Measurements from ENCODE around the gene PDLIM1.
"Not testable (repeated sequence)": the region's sequence is repeated elsewhere in the genome, so short reads cannot be mapped to it uniquely, and the experiment has no call there.

Gene PDLIM1

GRCh38 chr10:95233377-95234034, 57.3 kb downstream of the PDLIM1 start:
- no peak overlapping the region for H3K4me3 ChIP-seq (ENCODE audit: low read depth in 1 of 2, low read length in 2 of 2)
- H3K27ac ChIP-seq (ENCODE audit: low read depth, low read length), result no peak overlapping the region
- peaks cover 5% of the 10 kb centered on the region for H3K4me1 ChIP-seq (ENCODE audit: insufficient read depth, low read length)
- no peaks in the 10 kb centered on the region for H3K9me3 ChIP-seq (ENCODE audit: low read length)
- H3K27me3 ChIP-seq (ENCODE audit: control insufficient read depth in 1 of 2, insufficient read depth in 2 of 2, low read length in 2 of 2), result no peaks in the 10 kb centered on the region
- no peak overlapping the region for H3K9ac ChIP-seq (ENCODE audit: low read length)
- H3K36me3 ChIP-seq (ENCODE audit: insufficient read depth, low read length), result no peaks in the 10 kb centered on the region

GRCh38 chr10:95230677-95231586, 59.9 kb downstream of the PDLIM1 start:
- not testable (repeated sequence) for H3K27me3 ChIP-seq (ENCODE audit: control insufficient read depth in 1 of 2, insufficient read depth in 2 of 2, low read length in 2 of 2); H3K27ac ChIP-seq (ENCODE audit: low read depth, low read length); H3K9me3 ChIP-seq (ENCODE audit: low read length); H3K9ac ChIP-seq (ENCODE audit: low read length); H3K4me1 ChIP-seq (ENCODE audit: insufficient read depth, low read length); H3K36me3 ChIP-seq (ENCODE audit: insufficient read depth, low read length)
- H3K4me3 ChIP-seq (ENCODE audit: low read depth in 1 of 2, low read length in 2 of 2), result peak overlapping the region; percentile 37 to 59

- H3K27ac ChIP-seq (ENCODE audit: low read depth, low read length), result no peak overlapping the region
- peaks cover 5% of the 10 kb centered on the region for H3K4me1 ChIP-seq (ENCODE audit: insufficient read depth, low read length)
- H3K9me3 ChIP-seq (ENCODE audit: low read length), result no peaks in the 10 kb centered on the region
- no peak overlapping the region for H3K9ac ChIP-seq (ENCODE audit: low read length)
- peak overlapping the region in 1 of 2 donors; percentile 59 for H3K4me3 ChIP-seq (ENCODE audit: low read depth in 1 of 2, low read length in 2 of 2)
- no peaks in the 10 kb centered on the region for H3K27me3 ChIP-seq (ENCODE audit: control insufficient read depth in 1 of 2, insufficient read depth in 2 of 2, low read length in 2 of 2)
- no peaks in the 10 kb centered on the region for H3K36me3 ChIP-seq (ENCODE audit: insufficient read depth, low read length)
Measured at GRCh38 chr10:95229724-95230627, 60.8 kb downstream of the PDLIM1 start.

GRCh38 chr10:95228934-95229723, 61.7 kb downstream of the PDLIM1 start:
- not testable (repeated sequence) for H3K4me3 ChIP-seq (ENCODE audit: low read depth in 1 of 2, low read length in 2 of 2); H3K9me3 ChIP-seq (ENCODE audit: low read length); H3K4me1 ChIP-seq (ENCODE audit: insufficient read depth, low read length); H3K27me3 ChIP-seq (ENCODE audit: control insufficient read depth in 1 of 2, insufficient read depth in 2 of 2, low read length in 2 of 2); H3K27ac ChIP-seq (ENCODE audit: low read depth, low read length); H3K36me3 ChIP-seq (ENCODE audit: insufficient read depth, low read length); H3K9ac ChIP-seq (ENCODE audit: low read length)

- Histone ChIP-seq H3K9ac (ENCODE audit: low read length) (no peak overlapping the region), H3K27me3 (ENCODE audit: control insufficient read depth in 1 of 2, insufficient read depth in 2 of 2, low read length in 2 of 2) (no peaks in the 10 kb centered on the region), H3K4me1 (ENCODE audit: insufficient read depth, low read length) (no peaks in the 10 kb centered on the region), H3K4me3 (ENCODE audit: low read depth in 1 of 2, low read length in 2 of 2) (no peak overlapping the region), H3K9me3 (ENCODE audit: low read length) (no peaks in the 10 kb centered on the region), H3K27ac (ENCODE audit: low read depth, low read length) (no peak overlapping the region), H3K36me3 (ENCODE audit: insufficient read depth, low read length) (no peaks in the 10 kb centered on the region)
Measured at GRCh38 chr10:95225136-95225535, 65.7 kb downstream of the PDLIM1 start.

GRCh38 chr10:95221124-95221523, 69.7 kb downstream of the PDLIM1 start:
- Histone ChIP-seq H3K27ac (ENCODE audit: low read depth, low read length) (no peak overlapping the region), H3K9me3 (ENCODE audit: low read length) (no peaks in the 10 kb centered on the region), H3K9ac (ENCODE audit: low read length) (no peak overlapping the region), H3K4me3 (ENCODE audit: low read depth in 1 of 2, low read length in 2 of 2) (no peak overlapping the region), H3K27me3 (ENCODE audit: control insufficient read depth in 1 of 2, insufficient read depth in 2 of 2, low read length in 2 of 2) (no peaks in the 10 kb centered on the region), H3K4me1 (ENCODE audit: insufficient read depth, low read length) (no peaks in the 10 kb centered on the region), H3K36me3 (ENCODE audit: insufficient read depth, low read length) (no peaks in the 10 kb centered on the region)

GRCh38 chr10:95220539-95220938, 70.3 kb downstream of the PDLIM1 start:
- Histone ChIP-seq H3K4me3 (ENCODE audit: low read depth in 1 of 2, low read length in 2 of 2) (no peak overlapping the region), H3K27me3 (ENCODE audit: control insufficient read depth in 1 of 2, insufficient read depth in 2 of 2, low read length in 2 of 2) (no peaks in the 10 kb centered on the region), H3K36me3 (ENCODE audit: insufficient read depth, low read length) (no peaks in the 10 kb centered on the region), H3K4me1 (ENCODE audit: insufficient read depth, low read length) (no peaks in the 10 kb centered on the region), H3K9me3 (ENCODE audit: low read length) (no peaks in the 10 kb centered on the region), H3K27ac (ENCODE audit: low read depth, low read length) (no peak overlapping the region), H3K9ac (ENCODE audit: low read length) (no peak overlapping the region)

- no peak overlapping the region for H3K9ac ChIP-seq (ENCODE audit: low read length)
- no peak overlapping the region for H3K27ac ChIP-seq (ENCODE audit: low read depth, low read length)
- H3K4me3 ChIP-seq (ENCODE audit: low read depth in 1 of 2, low read length in 2 of 2), result no peak overlapping the region
Measured at GRCh38 chr10:95217476-95217875, 73.3 kb downstream of the PDLIM1 start.

GRCh38 chr10:95214793-95215192, 76.0 kb downstream of the PDLIM1 start:
- Histone ChIP-seq H3K9ac (ENCODE audit: low read length) (no peak overlapping the region), H3K4me3 (ENCODE audit: low read depth in 1 of 2, low read length in 2 of 2) (no peak overlapping the region), H3K9me3 (ENCODE audit: low read length) (no peaks in the 10 kb centered on the region), H3K27ac (ENCODE audit: low read depth, low read length) (no peak overlapping the region), H3K36me3 (ENCODE audit: insufficient read depth, low read length) (no peaks in the 10 kb centered on the region), H3K27me3 (ENCODE audit: control insufficient read depth in 1 of 2, insufficient read depth in 2 of 2, low read length in 2 of 2) (no peaks in the 10 kb centered on the region), H3K4me1 (ENCODE audit: insufficient read depth, low read length) (no peaks in the 10 kb centered on the region)

More at GRCh38 chr10:95217476-95217875, 73.3 kb downstream of the PDLIM1 start:
- Histone ChIP-seq H3K4me1 (ENCODE audit: insufficient read depth, low read length) (no peaks in the 10 kb centered on the region), H3K27me3 (ENCODE audit: control insufficient read depth in 1 of 2, insufficient read depth in 2 of 2, low read length in 2 of 2) (no peaks in the 10 kb centered on the region), H3K9me3 (ENCODE audit: low read length) (no peaks in the 10 kb centered on the region), H3K36me3 (ENCODE audit: insufficient read depth, low read length) (no peaks in the 10 kb centered on the region)

GRCh38 chr10:95214369-95214768, 76.4 kb downstream of the PDLIM1 start:
- Histone ChIP-seq H3K27ac (ENCODE audit: low read depth, low read length) (no peak overlapping the region), H3K36me3 (ENCODE audit: insufficient read depth, low read length) (no peaks in the 10 kb centered on the region), H3K4me3 (ENCODE audit: low read depth in 1 of 2, low read length in 2 of 2) (no peak overlapping the region), H3K4me1 (ENCODE audit: insufficient read depth, low read length) (no peaks in the 10 kb centered on the region), H3K27me3 (ENCODE audit: control insufficient read depth in 1 of 2, insufficient read depth in 2 of 2, low read length in 2 of 2) (no peaks in the 10 kb centered on the region), H3K9me3 (ENCODE audit: low read length) (no peaks in the 10 kb centered on the region), H3K9ac (ENCODE audit: low read length) (no peak overlapping the region)

Measured in muscle layer of colon (tissue), 2 donors.